Measurements from ENCODE around the gene CTU2. TPM values are rescaled to one million over a fixed set of nuclear protein-coding genes. Genes with fewer than 3 reads are reported as not detected.

Gene CTU2
- total and polyA plus RNA-seq, 9 of the 15 experiments (the other 6 are each of a cell fraction or from before 2014, with no cell fraction given) = 1.3 to 105 (median 23.2) TPM

GRCh38 chr16:88688013-88688778 lies 18.1 kb upstream of the CTU2 start:
- CTCF ChIA-PET (ENCODE audit: low intra/inter-chr PET ratio) = no interaction called here
- ATAC-seq = peak; percentile 82
- DNase-seq (ENCODE audit: extremely low read depth in 1 of 4, low spot score in 3 of 4) = peak; percentile 98 to 99 (median 99)
- H3K27me3 ChIP-seq (ENCODE audit: control insufficient read depth in 2 of 2, insufficient read depth in 2 of 2, low read length in 2 of 2) = no peaks in the 10 kb centered on the region
- no TSS peak for BruUV-seq (replicated peaks)
- H3K79me2 ChIP-seq (ENCODE audit: control insufficient read depth, insufficient read depth, low read length) = no peaks in the 10 kb centered on the region; the same call in 2 of the 3 replicates
- no peaks in the 10 kb centered on the region for H3K9me3 ChIP-seq (replicated peaks; ENCODE audit: control insufficient read depth, insufficient read depth, low read depth, low read length)
- H3K9ac ChIP-seq (ENCODE audit: insufficient read depth in 1 of 2, low read depth in 2 of 2, low read length in 2 of 2) = peak overlapping the region; percentile 47 to 80
- intact Hi-C loops (cut with micrococcal nuclease) = loop anchor here (5.0 kb wide), 2 partner anchors 61 to 84 kb away; no protein-coding TSS in a partner anchor
- no peaks in the 10 kb centered on the region; the same call in 1 of the 2 replicates for H4K20me1 ChIP-seq (replicated peaks; ENCODE audit: control insufficient read depth, insufficient read depth, low read length)
- peak; percentile 100 for FAIRE-seq
- peak overlapping the region; percentile 40 for H2AFZ ChIP-seq (ENCODE audit: low read depth, low read length)
- H3K4me1 ChIP-seq (replicated peaks in 1 of 2; ENCODE audit: control insufficient read depth in 2 of 2, insufficient read depth in 2 of 2, low read length in 2 of 2) = peaks cover 45 to 80% of the 10 kb centered on the region in 2 experiments
- H3K4me3 ChIP-seq = no peak overlapping the region; the same call in 1 of the 2 replicates
- H3K4me2 ChIP-seq (ENCODE audit: insufficient read depth, low read length) = peak overlapping the region; percentile 74
- H3K9me1 ChIP-seq (ENCODE audit: control insufficient read depth, insufficient read depth, low read length) = no peaks in the 10 kb centered on the region
- in situ Hi-C loops (cut with MboI) = no loop called here
- POLR2A ChIA-PET = interaction anchor here (1.0 to 2.1 kb wide), 8 partner anchors 13 to 118 kb away, joined by 3 to 9 read pairs (median 6); partner anchors contain the start of gene ZC3H18
- 5% methylated on average over 28 of the region's 28 CpGs for WGBS (ENCODE audit: insufficient coverage, low coverage, missing lambda C conversion rate)
- no peaks in the 10 kb centered on the region for H3K36me3 ChIP-seq (ENCODE audit: control insufficient read depth, insufficient read depth, low read length)
- H3K27ac ChIP-seq (ENCODE audit: extremely low read depth, low read depth, low read length) = peak overlapping the region; percentile 44
- TF ChIP-seq ZNF354B (CRISPR knock-in tag; IDR thresholded peaks at IDR 0.05) = no peak
- TF ChIP-seq ZNF77 (CRISPR knock-in tag; IDR thresholded peaks at IDR 0.05) = no peak
- peak in 1 of 2 experiments; percentile 49; a peak in 1 of 4 replicates for TF ChIP-seq MLLT1 (IDR thresholded peaks at IDR 0.05)
- no peak for TF ChIP-seq BCLAF1 (IDR thresholded peaks at IDR 0.05; ENCODE audit: borderline replicate concordance in 1 of 2, control insufficient read depth in 1 of 2, low read depth in 2 of 2, low read length in 1 of 2)
- TF ChIP-seq XRCC3 (IDR thresholded peaks at IDR 0.05) = no peak
- peak; percentile 89 for TF ChIP-seq CXXC5 (CRISPR knock-in tag; IDR thresholded peaks at IDR 0.05)
- peak; percentile 86 for TF ChIP-seq PML (IDR thresholded peaks at IDR 0.05; ENCODE audit: low read length)
- 0 out of 2 replicates have a peak, but pooled peaks have one; percentile 21 for TF ChIP-seq NR2C2 (CRISPR knock-in tag; IDR thresholded peaks at IDR 0.05)
- no peak for TF ChIP-seq NR2C2 (tag; IDR thresholded peaks at IDR 0.05)
- peak; percentile 31 for TF ChIP-seq PHF20 (IDR thresholded peaks at IDR 0.05; ENCODE audit: partially characterized antibody)
- TF ChIP-seq MYC (IDR thresholded peaks at IDR 0.05; ENCODE audit: low read depth, low read length) = peak; percentile 78
- no peak for TF ChIP-seq MYC (CRISPR knock-in tag; IDR thresholded peaks at IDR 0.05; ENCODE audit: borderline replicate concordance, low read depth)
- peak; percentile 40 for TF ChIP-seq MXI1 (IDR thresholded peaks at IDR 0.05; ENCODE audit: low read depth, low read length)
- no peak for TF ChIP-seq CBX8 (IDR thresholded peaks at IDR 0.05; ENCODE audit: borderline replicate concordance, extremely low read depth, low read depth, low read length, poor library complexity, severe bottlenecking)
- no peak for TF ChIP-seq ATF4 (CRISPR knock-in tag; IDR thresholded peaks at IDR 0.05)
- no peak for TF ChIP-seq NR4A1 (CRISPR knock-in tag; IDR thresholded peaks at IDR 0.05)
- TF ChIP-seq NR4A1 (tag; IDR thresholded peaks at IDR 0.05) = 0 out of 2 replicates have a peak, but pooled peaks have one; percentile 31
